ENCODE results near the gene FGGY.
"Not testable (repeated sequence)": the region's sequence is repeated elsewhere in the genome, so short reads cannot be mapped to it uniquely, and the experiment has no call there.

The FGGY gene

GRCh38 chr1:59689730-59690129 is 392.8 kb downstream of the FGGY start:
- no peak for DNase-seq

DNA sequence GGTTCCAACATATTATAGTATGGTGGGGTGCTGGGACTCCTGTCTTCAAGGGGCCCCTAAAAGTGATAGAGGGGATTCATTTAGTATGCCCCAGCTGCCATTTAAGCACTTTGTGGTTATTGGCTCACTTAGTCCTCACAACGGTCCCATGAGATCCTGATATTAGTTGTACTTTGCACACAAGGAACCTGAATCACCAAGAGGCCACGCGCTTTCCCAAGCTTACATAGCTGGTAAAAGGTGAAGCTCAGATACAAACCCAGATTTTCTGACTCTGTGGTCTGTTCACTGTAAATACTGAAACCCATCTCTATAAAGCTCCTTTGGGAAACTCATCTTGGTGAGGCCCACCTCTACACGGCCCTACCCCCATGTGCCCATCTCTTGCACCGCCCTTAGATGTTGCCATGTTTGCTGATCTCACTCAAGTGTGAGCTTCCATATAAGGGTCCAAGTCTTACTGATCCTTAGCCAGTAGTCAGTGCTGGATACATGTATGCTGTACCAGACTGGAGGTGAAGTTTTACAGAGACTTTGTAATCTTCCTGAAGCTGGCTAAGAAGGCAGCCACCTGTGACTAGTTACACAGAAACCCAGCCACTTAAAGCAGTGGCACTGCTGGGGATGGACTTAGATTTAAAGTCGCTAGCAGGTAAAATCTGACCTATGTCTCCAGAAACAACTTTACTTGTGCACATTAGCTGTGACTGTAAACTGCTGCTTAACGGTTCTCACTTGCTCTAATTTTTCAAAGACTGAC is 393.5 kb downstream of the FGGY start:
- DNase-seq: no peak

- no peak for DNase-seq
These were observed 394.4 kb downstream of the FGGY start for GRCh38 chr1:59691261-59691660.

GRCh38 chr1:59692591-59692990 is 395.7 kb downstream of the FGGY start:
- no peak for DNase-seq

GRCh38 chr1:59693406-59693805 is 396.5 kb downstream of the FGGY start:
- no peak for DNase-seq

DNA sequence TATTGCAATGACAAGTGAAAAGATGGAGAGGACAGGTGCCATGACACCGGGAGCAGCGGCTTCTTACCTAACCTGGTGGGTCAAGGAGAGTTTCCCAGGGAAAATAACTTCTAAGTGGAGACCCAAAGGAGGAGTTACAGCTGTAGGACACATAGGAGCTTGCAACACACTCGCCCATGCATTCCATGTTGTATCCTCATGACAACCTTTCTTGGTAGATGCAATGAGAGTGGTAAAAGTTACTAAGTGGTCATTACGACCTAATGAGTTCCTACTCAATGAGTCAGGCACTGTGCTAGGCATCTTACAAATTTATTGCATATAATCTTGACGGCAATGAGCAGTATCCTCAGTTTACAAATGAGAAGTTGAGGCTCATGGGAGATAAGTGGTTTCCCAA is 398.4 kb downstream of the FGGY start:
- DNase-seq: no peak

DNA sequence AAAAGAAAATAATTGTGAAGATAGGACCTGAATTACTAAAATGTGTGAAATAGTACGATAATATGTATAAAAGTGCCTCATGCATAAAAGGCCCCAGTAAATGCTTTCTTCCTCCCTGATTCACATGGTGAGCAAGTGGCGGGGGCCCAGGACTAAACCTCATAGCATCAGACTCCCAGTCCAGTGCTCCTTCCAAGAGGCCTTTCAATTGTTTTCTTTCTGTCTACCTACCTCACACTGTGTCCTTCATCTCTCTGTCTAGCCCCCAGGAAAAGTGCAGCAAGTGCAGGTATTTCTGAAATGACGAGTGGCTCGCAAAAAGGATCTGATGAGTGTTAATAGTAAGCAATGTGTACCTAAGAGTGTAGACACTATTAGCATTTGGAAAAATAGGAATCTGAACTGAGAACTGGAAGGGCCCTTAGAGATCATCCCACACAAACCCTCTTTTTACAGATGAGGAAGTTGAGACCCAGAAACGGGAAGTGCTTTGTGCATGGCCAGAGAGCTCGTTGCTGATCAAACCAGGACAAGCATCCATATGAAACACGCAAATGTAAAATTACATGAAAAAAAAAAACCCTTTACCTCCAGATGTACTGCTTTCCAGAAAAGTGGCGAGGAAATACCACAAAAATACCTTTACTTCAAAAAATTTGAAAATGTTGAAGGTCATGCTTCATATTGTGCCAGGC is 399.7 kb downstream of the FGGY start:
- no peak for DNase-seq

DNA sequence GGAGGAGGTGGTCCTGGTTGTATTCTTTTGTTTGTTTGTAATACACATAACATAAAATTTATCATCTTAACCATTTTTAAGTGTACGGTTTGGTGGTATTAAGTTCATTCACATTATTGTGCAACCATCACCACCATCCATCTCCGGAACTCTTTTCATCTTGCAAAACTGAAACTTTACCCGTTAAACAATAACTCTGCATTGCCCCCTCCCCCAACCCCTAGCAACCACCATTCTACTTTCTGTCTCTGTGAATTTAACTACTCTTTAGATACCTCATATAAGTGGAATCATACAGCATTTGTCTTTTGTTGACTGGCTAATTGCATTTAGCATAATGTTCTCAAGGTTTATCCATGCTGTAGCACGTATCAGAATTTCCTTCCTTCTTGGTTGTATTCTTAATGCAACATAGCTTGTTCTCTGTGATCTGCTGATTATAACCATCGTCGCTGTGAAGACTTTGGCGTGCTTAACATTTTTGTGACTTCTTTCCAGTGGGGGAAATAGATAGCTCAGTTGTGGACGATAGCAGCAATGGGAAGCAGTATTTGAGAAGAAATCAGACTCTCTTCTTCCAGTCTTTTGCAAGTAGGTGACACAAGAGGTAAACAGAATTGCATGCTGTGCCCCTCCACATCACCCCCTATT is 400.4 kb downstream of the FGGY start:
- DNase-seq: no peak

DNA sequence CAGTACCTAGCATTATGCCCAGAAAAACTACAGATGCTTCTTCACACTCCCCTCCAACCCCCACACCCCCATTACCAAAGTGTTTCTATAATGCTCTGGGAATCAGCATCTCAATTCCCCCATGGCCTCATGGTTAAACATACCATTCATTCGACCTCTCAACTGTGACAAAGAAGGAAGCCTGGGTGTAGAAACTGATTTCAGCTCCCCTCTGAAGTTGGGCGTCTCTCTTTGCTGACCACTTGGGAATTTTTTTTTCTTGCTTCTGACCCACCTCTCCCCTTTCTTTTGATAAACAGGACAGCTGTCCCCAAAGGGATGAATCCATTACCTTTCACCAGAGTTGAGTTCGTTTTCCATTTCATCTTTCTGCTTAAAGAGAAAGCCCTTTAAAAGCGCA is 401.5 kb downstream of the FGGY start:
- no peak for DNase-seq

DNA sequence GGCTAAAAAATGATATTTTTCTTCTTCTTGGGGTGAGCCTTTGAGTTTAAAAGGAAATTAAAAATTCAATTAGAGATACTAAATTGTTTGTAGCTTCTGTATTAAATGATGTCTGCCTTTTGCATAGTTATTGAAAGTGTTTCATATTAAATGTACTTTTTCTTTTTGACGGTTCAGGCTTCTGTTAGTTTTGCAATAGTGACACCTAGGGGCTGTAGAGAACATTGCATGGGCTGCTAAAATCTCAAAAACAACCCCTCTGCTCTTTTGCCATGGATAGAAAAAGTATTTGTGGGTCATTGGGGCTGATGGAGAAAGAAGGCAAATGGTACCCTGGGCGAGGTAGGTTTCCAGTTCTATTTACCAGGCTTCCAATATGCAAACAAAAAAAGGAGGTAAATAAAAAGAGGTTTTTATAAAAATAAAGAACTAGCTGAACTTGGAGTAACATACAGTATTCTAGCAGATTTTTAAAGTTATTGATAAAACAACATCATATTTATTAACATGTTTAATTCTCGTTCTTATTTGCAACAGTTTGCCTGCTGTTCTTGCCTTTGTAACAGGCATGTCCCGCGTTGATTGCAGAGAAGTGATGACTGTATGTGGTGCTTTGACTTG is 402.4 kb downstream of the FGGY start:
- no peak for DNase-seq

DNA sequence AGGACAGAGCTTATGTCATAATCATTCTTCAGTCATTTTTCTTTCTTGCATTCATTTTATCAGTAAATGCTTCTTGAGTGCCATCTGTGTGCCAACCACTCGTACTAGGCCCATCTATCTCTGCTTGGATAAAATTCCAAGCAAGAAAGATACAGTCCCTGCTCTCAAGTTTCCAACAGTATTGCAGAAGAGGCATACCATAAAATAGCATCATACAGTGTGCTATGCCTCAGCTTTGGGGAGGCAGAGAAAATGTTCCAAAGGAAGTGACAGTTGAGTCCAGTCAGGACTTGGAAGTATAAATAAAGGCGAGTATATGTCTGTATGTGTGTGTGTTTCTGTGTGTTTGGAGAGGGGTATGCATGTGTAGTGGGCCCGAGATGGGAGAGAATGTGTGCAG is 404.5 kb downstream of the FGGY start:
- no peak for DNase-seq

DNA sequence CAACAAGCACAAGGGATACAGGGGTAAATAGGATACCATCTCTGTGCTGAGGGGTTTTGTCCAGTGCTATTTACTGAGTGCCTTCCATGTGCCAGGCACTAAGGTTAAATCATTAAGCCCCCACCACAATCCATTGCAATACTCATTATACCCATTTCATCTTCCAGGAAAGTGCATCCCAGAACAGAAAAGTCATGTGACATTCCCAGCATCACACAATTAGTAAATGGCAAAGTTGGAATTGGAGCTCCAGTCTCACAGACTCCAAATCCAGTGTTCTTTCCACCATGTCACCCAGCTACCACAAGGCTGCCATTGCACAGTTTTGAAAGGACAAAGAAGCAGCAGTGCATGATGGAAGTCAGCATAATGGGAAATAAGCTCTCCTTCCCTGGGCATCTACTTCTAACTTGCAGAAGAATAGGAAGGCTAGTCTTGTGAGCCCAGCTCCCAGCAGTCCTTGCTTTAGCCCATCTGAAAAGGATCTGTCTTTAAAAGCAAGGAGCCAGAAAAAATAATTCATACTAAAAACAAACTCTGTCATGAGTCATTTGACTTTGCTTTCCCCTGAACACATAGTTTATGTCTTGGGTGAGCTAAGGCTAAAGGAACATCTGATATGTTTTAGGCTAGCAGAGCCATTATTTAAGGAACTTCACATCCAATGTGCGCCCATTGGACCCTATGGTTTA is 406.5 kb downstream of the FGGY start:
- no peak for DNase-seq

GRCh38 chr1:59703918-59704378 is 407.1 kb downstream of the FGGY start:
- DNase-seq: no peak

DNA sequence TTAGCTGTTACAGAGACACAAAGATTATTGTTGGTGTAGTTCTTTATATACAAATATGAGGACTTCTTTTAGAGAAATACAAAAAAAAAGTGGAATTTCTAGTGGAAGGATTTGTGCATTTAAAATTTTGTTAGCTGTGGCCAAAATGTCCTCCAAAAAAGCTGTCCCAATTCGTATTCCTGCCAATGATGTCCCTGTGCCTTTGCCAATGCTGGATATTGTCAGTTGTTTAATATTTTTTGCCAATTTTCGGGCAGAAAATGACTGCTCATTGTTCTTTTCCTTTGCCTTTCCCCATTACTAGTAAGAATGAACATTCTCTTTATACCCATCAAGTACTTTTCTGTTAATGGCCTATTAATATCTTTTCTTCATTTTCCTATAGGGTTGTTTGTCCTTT is 407.8 kb downstream of the FGGY start:
- DNase-seq: no peak

GRCh38 chr1:59705466-59706302 is 408.8 kb downstream of the FGGY start:
- DNase-seq: no peak

DNA sequence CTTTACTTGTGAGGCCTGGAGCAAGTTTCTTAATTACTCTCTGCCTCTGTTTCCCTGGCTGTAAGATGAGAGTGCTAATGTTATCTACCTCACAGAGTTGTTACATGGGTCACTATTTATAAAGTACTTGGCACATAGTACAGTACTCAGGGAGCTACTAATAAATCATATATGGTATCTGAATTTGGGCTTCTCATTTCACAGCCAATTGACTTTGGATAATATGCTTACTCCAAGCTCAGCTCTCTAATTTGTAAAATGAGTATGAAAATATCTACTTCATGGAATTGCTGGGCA is 409.4 kb downstream of the FGGY start:
- DNase-seq: no peak

DNA sequence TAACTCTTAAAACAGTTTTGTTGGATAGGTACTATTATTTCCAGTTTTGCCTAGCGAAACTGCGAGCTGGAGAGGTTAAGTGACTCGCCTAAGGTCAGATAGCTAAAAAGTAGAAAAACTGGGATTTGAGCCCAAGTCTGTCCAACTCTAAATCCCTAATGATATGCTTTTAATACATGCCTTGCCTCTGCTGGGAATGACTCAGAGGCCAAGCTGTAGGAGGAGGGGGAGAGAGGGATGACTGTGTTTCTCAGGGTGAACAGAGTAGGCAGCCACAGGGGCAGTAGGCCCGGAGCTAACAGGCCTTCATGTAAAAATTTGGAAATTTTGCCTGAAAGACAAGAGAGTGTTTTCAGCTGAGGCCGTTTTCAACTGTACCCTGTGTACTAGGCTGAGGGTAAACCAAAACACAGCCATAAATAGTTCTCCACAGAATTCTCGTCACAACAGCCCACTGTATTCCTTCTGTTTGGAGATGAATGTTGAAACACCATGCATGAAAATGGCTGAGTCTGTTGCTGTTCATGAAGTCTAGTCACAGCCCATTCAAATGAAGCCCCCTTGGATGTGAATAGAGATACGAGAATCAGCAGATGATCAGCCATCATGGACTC is 410.4 kb downstream of the FGGY start:
- no peak for DNase-seq

- DNase-seq: no peak
These were observed 412.4 kb downstream of the FGGY start for GRCh38 chr1:59709333-59709732.

GRCh38 chr1:59710920-59711319 is 414.0 kb downstream of the FGGY start:
- DNase-seq: not testable (repeated sequence)

DNA sequence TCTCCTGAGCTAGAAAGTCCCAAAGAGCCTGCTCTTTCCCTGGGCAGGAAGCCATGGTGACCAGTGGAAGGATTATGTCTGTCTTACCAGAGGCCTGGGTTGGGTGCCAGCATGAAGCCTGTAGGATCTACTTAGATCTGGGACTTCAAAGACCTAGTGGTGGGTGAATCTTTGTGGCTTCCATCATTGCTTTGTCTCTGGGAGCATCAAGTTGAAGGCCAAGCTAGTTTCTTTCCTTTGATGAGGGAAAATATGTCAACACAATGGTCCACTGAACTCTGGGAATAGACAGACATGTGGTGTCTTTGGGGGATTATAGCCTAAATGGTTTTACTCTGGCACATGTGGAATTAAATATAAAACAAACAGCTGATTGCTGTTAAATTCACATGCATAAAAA is 417.3 kb downstream of the FGGY start:
- no peak for DNase-seq

- no peak for DNase-seq
These were observed 418.1 kb downstream of the FGGY start for GRCh38 chr1:59714966-59715365.

DNA sequence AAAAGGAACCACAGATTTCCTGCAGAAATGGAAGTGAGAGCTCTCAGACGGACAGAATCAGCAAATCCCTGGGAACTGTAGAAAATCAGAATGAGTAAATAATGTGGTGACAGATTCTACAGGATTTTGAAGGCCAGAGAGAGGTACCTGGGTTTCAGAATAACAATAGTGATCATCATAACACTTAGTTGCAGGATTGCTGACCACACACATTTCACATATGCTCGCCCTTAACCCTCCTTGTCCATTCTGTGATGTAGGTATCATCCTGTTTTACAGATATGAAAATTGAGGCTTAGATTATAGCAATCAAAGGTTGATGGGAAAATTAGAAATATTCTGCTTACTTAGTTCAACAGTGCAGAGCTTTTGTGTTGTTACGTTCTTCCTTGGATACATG is 419.9 kb downstream of the FGGY start:
- DNase-seq: no peak

Data from T-helper 9 cell (primary cell).